BJ (cell line): ENCODE data around the gene FGF2. TPM values are rescaled to one million over a fixed set of nuclear protein-coding genes. Genes with fewer than 3 reads are reported as not detected.

Experiments used
- CTCF ChIA-PET: fragments of 350-600 bp; formaldehyde crosslinking; extraction: SDS; loops from one replicate; lab custom pipeline; 2021; ENCODE audit warnings: antibody characterized with exemption, inconsistent platforms; lab: Yijun Ruan, JAX
- POLR2A ChIA-PET: fragments of 300-600 bp; sonication (Branson Sonifier 250); formaldehyde crosslinking; extraction: SDS; loops from one replicate; lab custom pipeline; 2021; ENCODE audit warnings: antibody characterized with exemption; lab: Charles Lee
- DNase-seq: peaks from one replicate; pipeline ENCODE4 v3.0.0-alpha.2; 2011; ENCODE audit warnings: low read depth
- H3K27me3 ChIP-seq: 2 replicates; pipeline ENCODE4 v1.6.0; 2011; ENCODE audit warnings: low read length; ENCODE audit not compliant: control insufficient read depth, insufficient read depth
- H3K36me3 ChIP-seq: 2 replicates; pipeline ENCODE4 v1.5.1; 2011; ENCODE audit warnings: low read length; ENCODE audit not compliant: control insufficient read depth, insufficient read depth
- H3K4me3 ChIP-seq: 2 replicates; pipeline ENCODE4 v1.5.1; 2011; ENCODE audit warnings: low read depth, mild to moderate bottlenecking, control low read depth, low read length
- polyA minus RNA-seq: library from RNA; depleted of rRNA, polyadenylated mRNA; stranded (reverse); fragments of >200 nt; gene quantifications from 2 replicates; pipeline ENCODE4 v1.2.3, GENCODE V29; 2011; rRNA and poly(A)+ RNA removed
- polyA plus RNA-seq: library from polyadenylated mRNA; depleted of rRNA; stranded (reverse); fragments of >200 nt; gene quantifications from 2 replicates; pipeline ENCODE4 v1.2.3, GENCODE V29; 2011; rRNA removed
- TF ChIP-seq, protein P1 (sequence below): IDR thresholded peaks from 2 replicates; pipeline ENCODE4 v1.5.1; 2011; ENCODE audit warnings: low read depth, mild to moderate bottlenecking, control low read depth, inconsistent platforms, low read length, moderate library complexity; ENCODE audit not compliant: insufficient read depth

FGF2 gene
- polyA plus RNA-seq, result 72.7 and 192 TPM in 2 replicates
- 127 and 158 TPM in 2 replicates for polyA minus RNA-seq

DNA sequence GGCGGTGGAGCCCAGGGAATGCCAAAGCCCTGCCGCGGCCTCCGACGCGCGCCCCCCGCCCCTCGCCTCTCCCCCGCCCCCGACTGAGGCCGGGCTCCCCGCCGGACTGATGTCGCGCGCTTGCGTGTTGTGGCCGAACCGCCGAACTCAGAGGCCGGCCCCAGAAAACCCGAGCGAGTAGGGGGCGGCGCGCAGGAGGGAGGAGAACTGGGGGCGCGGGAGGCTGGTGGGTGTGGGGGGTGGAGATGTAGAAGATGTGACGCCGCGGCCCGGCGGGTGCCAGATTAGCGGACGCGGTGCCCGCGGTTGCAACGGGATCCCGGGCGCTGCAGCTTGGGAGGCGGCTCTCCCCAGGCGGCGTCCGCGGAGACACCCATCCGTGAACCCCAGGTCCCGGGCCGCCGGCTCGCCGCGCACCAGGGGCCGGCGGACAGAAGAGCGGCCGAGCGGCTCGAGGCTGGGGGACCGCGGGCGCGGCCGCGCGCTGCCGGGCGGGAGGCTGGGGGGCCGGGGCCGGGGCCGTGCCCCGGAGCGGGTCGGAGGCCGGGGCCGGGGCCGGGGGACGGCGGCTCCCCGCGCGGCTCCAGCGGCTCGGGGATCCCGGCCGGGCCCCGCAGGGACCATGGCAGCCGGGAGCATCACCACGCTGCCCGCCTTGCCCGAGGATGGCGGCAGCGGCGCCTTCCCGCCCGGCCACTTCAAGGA, at the start of gene FGF2:
TSS of gene FGF2 (plus strand) at position 279 of the 705 bp plus-strand sequence. CDS start at position 623, 344 bp downstream.
- no peak for DNase-seq
- peak within 1 kb of the TSS; percentile 94 for H3K4me3 ChIP-seq
- ChIA-PET POLR2A (interaction anchor here (0.5 kb wide), 1 partner anchor 33 kb away, joined by 14 read pairs; no protein-coding TSS in a partner anchor), CTCF (interaction anchor here (0.9 to 2.0 kb wide), 2 partner anchors 23 to 69 kb away, joined by 3 to 6 read pairs; no protein-coding TSS in a partner anchor)
- no peaks in the 10 kb centered on the region for H3K27me3 ChIP-seq
- TF ChIP-seq, protein P1, sequence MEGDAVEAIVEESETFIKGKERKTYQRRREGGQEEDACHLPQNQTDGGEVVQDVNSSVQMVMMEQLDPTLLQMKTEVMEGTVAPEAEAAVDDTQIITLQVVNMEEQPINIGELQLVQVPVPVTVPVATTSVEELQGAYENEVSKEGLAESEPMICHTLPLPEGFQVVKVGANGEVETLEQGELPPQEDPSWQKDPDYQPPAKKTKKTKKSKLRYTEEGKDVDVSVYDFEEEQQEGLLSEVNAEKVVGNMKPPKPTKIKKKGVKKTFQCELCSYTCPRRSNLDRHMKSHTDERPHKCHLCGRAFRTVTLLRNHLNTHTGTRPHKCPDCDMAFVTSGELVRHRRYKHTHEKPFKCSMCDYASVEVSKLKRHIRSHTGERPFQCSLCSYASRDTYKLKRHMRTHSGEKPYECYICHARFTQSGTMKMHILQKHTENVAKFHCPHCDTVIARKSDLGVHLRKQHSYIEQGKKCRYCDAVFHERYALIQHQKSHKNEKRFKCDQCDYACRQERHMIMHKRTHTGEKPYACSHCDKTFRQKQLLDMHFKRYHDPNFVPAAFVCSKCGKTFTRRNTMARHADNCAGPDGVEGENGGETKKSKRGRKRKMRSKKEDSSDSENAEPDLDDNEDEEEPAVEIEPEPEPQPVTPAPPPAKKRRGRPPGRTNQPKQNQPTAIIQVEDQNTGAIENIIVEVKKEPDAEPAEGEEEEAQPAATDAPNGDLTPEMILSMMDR, result no peak
- H3K36me3 ChIP-seq, result no peaks in the 10 kb centered on the region

DNA sequence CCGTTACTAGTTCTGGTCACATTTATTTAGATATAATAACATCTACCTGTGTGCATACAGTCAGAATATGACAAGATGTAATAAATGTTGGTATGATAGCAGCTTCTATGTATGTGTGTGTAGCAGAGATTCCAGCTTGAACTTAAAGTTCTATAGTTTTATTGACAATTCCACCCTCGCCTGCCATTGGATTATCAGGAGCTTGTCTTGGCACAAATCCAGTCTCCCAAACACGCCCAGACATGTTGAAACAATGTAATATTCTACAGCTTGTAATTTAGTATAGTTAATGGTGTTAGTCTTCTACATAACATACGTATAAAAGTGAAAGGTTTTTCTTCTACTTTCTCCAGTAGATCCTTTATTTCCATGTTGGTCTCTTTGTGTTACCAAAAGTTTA, 49.7 kb upstream of the FGF2 start:
- POLR2A ChIA-PET, result no interaction called here
- Histone ChIP-seq H3K4me3 (no peak overlapping the region), H3K27me3 (no peaks in the 10 kb centered on the region), H3K36me3 (no peaks in the 10 kb centered on the region)
- no peak for DNase-seq
- TF ChIP-seq, protein P1, result no peak
- CTCF ChIA-PET, result interaction anchor here (1.0 to 1.3 kb wide), 2 partner anchors 13 to 21 kb away, joined by 3 to 4 read pairs; no protein-coding TSS in a partner anchor

DNA sequence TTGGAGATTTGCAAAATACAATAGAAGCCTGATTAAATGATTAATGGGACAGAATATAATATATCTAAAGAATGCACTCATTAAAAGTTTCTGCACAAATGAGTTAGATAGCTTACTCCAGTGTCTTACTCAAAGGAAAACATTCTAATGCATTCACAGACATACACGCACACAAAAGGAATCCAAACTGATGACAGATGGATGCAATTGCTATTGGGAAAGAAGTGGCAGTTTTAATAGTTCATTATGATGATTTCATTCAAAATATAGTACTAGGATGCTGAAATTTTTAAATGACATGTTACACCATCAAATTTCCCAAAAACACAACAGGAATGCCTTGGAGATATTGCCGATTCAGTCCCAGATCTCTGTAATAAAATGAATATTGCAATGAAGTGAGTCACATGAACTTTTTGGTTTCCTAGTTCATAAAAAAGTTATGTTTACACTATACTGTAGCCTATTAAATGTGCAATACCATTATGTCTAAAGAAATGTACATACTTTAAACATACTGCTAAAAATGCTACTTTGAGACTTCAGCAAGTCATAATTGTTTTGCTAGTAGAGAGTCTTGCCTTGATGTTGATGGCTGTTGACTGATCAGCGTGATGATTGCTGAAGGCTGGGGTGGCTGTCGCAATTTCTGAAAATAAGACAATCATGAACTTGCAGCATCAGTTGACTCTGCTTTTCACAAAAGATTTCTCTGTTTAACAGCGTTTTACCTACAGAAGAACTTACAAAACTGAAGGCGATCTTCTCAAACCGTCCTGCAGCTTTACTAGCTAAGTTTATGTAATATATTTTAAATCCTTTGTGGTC, 48.6 kb upstream of the FGF2 start:
- DNase-seq, result peak; percentile 96
- CTCF ChIA-PET, result interaction anchor here (0.7 to 1.5 kb wide), 2 partner anchors 9 to 112 kb away, joined by 3 read pairs; no protein-coding TSS in a partner anchor
- POLR2A ChIA-PET, result interaction anchor here (0.6 to 1.6 kb wide), 3 partner anchors 14 to 38 kb away, joined by 3 to 6 read pairs (median 3); no protein-coding TSS in a partner anchor
- H3K36me3 ChIP-seq, result no peaks in the 10 kb centered on the region
- H3K4me3 ChIP-seq, result no peak overlapping the region
- TF ChIP-seq, protein P1, result no peak
- H3K27me3 ChIP-seq, result no peaks in the 10 kb centered on the region

DNA sequence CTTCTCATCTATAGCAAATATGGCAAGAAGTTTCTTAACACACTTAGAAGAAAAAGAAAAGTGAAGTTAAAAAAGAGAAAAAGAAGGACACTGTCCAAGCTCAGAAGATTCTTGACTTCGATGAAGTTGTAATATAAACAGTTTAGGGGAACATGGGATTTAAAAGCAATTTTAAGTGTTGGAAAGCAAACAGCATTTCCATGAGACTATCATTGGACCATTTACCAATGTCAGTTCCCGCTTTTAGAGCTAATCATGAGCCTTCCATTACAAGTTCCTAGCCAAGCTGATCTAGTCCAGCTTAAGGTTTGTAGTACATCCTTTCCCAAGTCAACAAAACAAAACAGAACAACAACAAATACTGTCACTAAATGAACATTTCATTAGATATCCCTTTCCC, 45.1 kb upstream of the FGF2 start:
- CTCF ChIA-PET, result no interaction called here
- Histone ChIP-seq H3K36me3 (no peaks in the 10 kb centered on the region), H3K4me3 (no peak overlapping the region), H3K27me3 (no peaks in the 10 kb centered on the region)
- POLR2A ChIA-PET, result no interaction called here
- no peak for DNase-seq
- TF ChIP-seq, protein P1, result no peak
